ENCODE results near the gene NANOS2.

GRCh38 chr19:45882652-45883585 is 31.7 kb downstream of the NANOS2 start:
- TF ChIP-seq CTCF (IDR thresholded peaks at IDR 0.05) (peak; percentile 85 to 98 (median 91)), POLR2A (IDR thresholded peaks at IDR 0.05) (no peak)

Measured in adrenal gland (tissue), 5 donors.